Measurements from ENCODE around the gene COL21A1. TPM values are rescaled to one million over a fixed set of nuclear protein-coding genes. Genes with fewer than 3 reads are reported as not detected.

COL21A1 gene
- total RNA-seq, 1 experiment from 2014 or later, result 49.0 TPM

DNA sequence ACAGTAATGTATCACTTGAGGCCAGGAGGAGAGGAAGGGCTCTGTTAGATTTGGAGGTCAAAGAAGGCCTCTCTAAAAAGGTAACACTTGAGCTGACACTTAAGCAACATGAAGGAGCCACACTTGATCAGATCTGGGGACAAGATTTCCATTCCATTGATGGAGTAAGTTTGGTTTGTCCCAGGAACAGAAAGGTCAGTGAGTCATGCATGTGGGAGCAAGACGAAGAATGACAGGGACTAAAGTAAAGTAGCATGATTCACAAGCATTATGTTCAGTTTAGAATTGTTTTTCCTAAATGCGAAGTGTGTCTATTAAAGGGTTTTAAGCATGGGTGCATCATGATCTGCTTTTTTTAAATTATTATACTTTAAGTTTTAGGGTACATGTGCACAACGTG is 47.4 kb downstream of the COL21A1 start:
- DNase-seq (ENCODE audit: low spot score), result no peak
- H3K9me3 ChIP-seq (ENCODE audit: low read depth, low read length, poor library complexity, severe bottlenecking), result peaks cover 27% of the 10 kb centered on the region
- H3K4me1 ChIP-seq (ENCODE audit: insufficient read depth, low read length, poor library complexity, severe bottlenecking), result peaks cover 14% of the 10 kb centered on the region
- no peaks in the 10 kb centered on the region for H3K36me3 ChIP-seq (ENCODE audit: insufficient read depth, low read length, poor library complexity, severe bottlenecking)
- no TSS peak for BruUV-seq (replicated peaks)
- no peak for TF ChIP-seq EZH2 (IDR thresholded peaks at IDR 0.05; ENCODE audit: borderline replicate concordance, low read depth, low read length, poor library complexity, severe bottlenecking)
- TF ChIP-seq, protein P1, sequence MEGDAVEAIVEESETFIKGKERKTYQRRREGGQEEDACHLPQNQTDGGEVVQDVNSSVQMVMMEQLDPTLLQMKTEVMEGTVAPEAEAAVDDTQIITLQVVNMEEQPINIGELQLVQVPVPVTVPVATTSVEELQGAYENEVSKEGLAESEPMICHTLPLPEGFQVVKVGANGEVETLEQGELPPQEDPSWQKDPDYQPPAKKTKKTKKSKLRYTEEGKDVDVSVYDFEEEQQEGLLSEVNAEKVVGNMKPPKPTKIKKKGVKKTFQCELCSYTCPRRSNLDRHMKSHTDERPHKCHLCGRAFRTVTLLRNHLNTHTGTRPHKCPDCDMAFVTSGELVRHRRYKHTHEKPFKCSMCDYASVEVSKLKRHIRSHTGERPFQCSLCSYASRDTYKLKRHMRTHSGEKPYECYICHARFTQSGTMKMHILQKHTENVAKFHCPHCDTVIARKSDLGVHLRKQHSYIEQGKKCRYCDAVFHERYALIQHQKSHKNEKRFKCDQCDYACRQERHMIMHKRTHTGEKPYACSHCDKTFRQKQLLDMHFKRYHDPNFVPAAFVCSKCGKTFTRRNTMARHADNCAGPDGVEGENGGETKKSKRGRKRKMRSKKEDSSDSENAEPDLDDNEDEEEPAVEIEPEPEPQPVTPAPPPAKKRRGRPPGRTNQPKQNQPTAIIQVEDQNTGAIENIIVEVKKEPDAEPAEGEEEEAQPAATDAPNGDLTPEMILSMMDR (conservative IDR thresholded peaks at IDR 0.05; ENCODE audit: low read depth, low read length), result no peak
- no peak overlapping the region for H3K27ac ChIP-seq (ENCODE audit: low read depth, low read length, poor library complexity, severe bottlenecking)
- no peak overlapping the region for H3K4me3 ChIP-seq (ENCODE audit: low read depth, low read length, poor library complexity, severe bottlenecking)
- ChIA-PET POLR2A (ENCODE audit: low non-redundant PET) (no interaction called here), CTCF (no interaction called here)
- no peaks in the 10 kb centered on the region for H3K27me3 ChIP-seq (replicated peaks; ENCODE audit: insufficient read depth, low read depth, low read length, poor library complexity)
- intact Hi-C loops (cut with micrococcal nuclease; ENCODE audit: unreplicated experiment), result no loop called here

DNA sequence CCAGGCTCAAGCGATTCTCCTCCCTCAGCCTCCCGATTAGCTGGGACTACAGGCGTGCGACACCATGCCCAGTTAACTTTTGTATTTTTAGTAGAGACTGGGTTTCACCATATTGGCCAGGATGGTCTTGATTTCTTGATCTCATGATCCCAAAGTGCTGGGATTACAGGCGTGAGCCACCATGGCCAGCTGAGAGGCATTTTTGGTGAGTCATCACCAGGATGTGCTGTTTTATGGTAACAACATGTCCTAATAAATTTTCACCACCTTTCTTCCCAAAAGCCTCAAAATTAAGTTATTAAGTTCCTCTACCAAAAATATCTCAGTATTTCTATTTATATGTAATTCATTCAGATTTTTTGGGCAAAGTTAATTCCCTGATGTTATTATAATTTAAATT is 53.5 kb downstream of the COL21A1 start:
- TF ChIP-seq, protein P1 (conservative IDR thresholded peaks at IDR 0.05; ENCODE audit: low read depth, low read length), result no peak
- TF ChIP-seq EZH2 (IDR thresholded peaks at IDR 0.05; ENCODE audit: borderline replicate concordance, low read depth, low read length, poor library complexity, severe bottlenecking), result no peak
- H3K9me3 ChIP-seq (ENCODE audit: low read depth, low read length, poor library complexity, severe bottlenecking), result peaks cover 31% of the 10 kb centered on the region
- DNase-seq (ENCODE audit: low spot score), result no peak

DNA sequence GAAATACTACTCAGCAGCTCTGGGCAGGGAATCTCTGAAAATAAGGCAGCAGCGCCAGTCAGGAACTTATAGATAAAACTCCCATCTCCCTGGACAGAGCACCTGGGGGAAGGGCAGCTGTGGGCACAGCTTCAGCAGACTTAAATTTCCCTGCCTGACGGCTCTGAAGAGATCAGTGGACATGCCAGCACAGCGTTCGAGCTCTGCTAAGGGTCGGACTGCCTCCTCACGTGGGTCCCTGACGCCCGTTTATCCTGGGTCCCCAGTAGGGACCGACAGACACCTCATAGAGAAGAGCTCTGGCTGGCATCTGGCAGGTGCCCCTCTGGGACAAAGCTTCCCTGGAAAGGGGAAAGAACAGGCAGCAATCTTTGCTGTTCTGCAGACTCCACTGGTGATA is 59.0 kb downstream of the COL21A1 start:
- intact Hi-C loops (cut with micrococcal nuclease; ENCODE audit: unreplicated experiment), result no loop called here
- TF ChIP-seq EZH2 (IDR thresholded peaks at IDR 0.05; ENCODE audit: borderline replicate concordance, low read depth, low read length, poor library complexity, severe bottlenecking), result no peak
- TF ChIP-seq, protein P1 (conservative IDR thresholded peaks at IDR 0.05; ENCODE audit: low read depth, low read length), result no peak
- no peaks in the 10 kb centered on the region for H3K4me1 ChIP-seq (ENCODE audit: insufficient read depth, low read length, poor library complexity, severe bottlenecking)
- DNase-seq (ENCODE audit: low spot score), result no peak
- ChIA-PET CTCF (no interaction called here), POLR2A (ENCODE audit: low non-redundant PET) (no interaction called here)
- H3K27ac ChIP-seq (ENCODE audit: low read depth, low read length, poor library complexity, severe bottlenecking), result no peak overlapping the region
- H3K4me3 ChIP-seq (ENCODE audit: low read depth, low read length, poor library complexity, severe bottlenecking), result no peak overlapping the region
- no peaks in the 10 kb centered on the region for H3K27me3 ChIP-seq (replicated peaks; ENCODE audit: insufficient read depth, low read depth, low read length, poor library complexity)
- no peaks in the 10 kb centered on the region for H3K36me3 ChIP-seq (ENCODE audit: insufficient read depth, low read length, poor library complexity, severe bottlenecking)
- peaks cover 8% of the 10 kb centered on the region for H3K9me3 ChIP-seq (ENCODE audit: low read depth, low read length, poor library complexity, severe bottlenecking)
- BruUV-seq (replicated peaks), result no TSS peak

More for the DNA sequence above, 53.5 kb downstream of the COL21A1 start:
- H3K27ac ChIP-seq (ENCODE audit: low read depth, low read length, poor library complexity, severe bottlenecking), result no peak overlapping the region
- no peaks in the 10 kb centered on the region for H3K36me3 ChIP-seq (ENCODE audit: insufficient read depth, low read length, poor library complexity, severe bottlenecking)
- POLR2A ChIA-PET (ENCODE audit: low non-redundant PET), result no interaction called here
- CTCF ChIA-PET, result no interaction called here
- no peak overlapping the region for H3K4me3 ChIP-seq (ENCODE audit: low read depth, low read length, poor library complexity, severe bottlenecking)
- no TSS peak for BruUV-seq (replicated peaks)
- intact Hi-C loops (cut with micrococcal nuclease; ENCODE audit: unreplicated experiment), result no loop called here
- H3K27me3 ChIP-seq (replicated peaks; ENCODE audit: insufficient read depth, low read depth, low read length, poor library complexity), result no peaks in the 10 kb centered on the region
- H3K4me1 ChIP-seq (ENCODE audit: insufficient read depth, low read length, poor library complexity, severe bottlenecking), result no peaks in the 10 kb centered on the region

Measured in A673 (cell line).